ENCODE measurements around the gene KRTAP12-1. TPM values are rescaled to one million over a fixed set of nuclear protein-coding genes. Genes with fewer than 3 reads are reported as not detected.

Gene KRTAP12-1
- total and polyA plus RNA-seq, 7 donors: not detected

- Histone ChIP-seq H3K4me3 (no peak overlapping the region), H3K36me3 (ENCODE audit: insufficient read depth in 1 of 2, low read depth in 1 of 2) (no peaks in the 10 kb centered on the region), H3K4me1 (no peaks in the 10 kb centered on the region), H3K27ac (no peak overlapping the region), H3K27me3 (ENCODE audit: insufficient read depth in 3 of 3, low read length in 2 of 3) (peaks cover 0 to 48% (median 2%) of the 10 kb centered on the region in 3 donors), H3K9me3 (no peaks in the 10 kb centered on the region)
- ATAC-seq (no peak), DNase-seq (no peak)
- intact Hi-C loops (cut with DNase I): no loop called here
- no peak for TF ChIP-seq CTCF (IDR thresholded peaks at IDR 0.05)
- WGBS, 3 donors: 76 to 78% (median 77%) methylated on average over 14 of the region's 14 CpGs
These were observed 46.8 kb upstream of the KRTAP12-1 start for GRCh38 chr21:44728716-44729115.

- H3K27me3 ChIP-seq (ENCODE audit: insufficient read depth in 3 of 3, low read length in 2 of 3): peaks cover 0 to 58% (median 7%) of the 10 kb centered on the region in 3 donors
- H3K9me3 ChIP-seq: no peaks in the 10 kb centered on the region
- DNase-seq: no peak
- ATAC-seq: no peak
- no peak for TF ChIP-seq CTCF (IDR thresholded peaks at IDR 0.05)
- WGBS, 3 donors: 69 to 75% (median 74%) methylated on average over 9 of the region's 9 CpGs
- no peak overlapping the region for H3K4me3 ChIP-seq
- H3K36me3 ChIP-seq (ENCODE audit: insufficient read depth in 1 of 2, low read depth in 1 of 2): no peaks in the 10 kb centered on the region
- intact Hi-C loops (cut with DNase I): no loop called here
- no peak overlapping the region for H3K27ac ChIP-seq
- H3K4me1 ChIP-seq: no peaks in the 10 kb centered on the region
These were observed 45.8 kb upstream of the KRTAP12-1 start for GRCh38 chr21:44727757-44728156.

- DNase-seq (no peak), ATAC-seq (no peak)
- intact Hi-C loops (cut with DNase I): no loop called here
- WGBS, 3 donors: 92 to 94% (median 93%) methylated on average over 8 of the region's 8 CpGs
- Histone ChIP-seq H3K27me3 (ENCODE audit: insufficient read depth in 3 of 3, low read length in 2 of 3) (peaks cover 0 to 60% (median 10%) of the 10 kb centered on the region in 3 donors), H3K9me3 (no peaks in the 10 kb centered on the region), H3K36me3 (ENCODE audit: insufficient read depth in 1 of 2, low read depth in 1 of 2) (no peaks in the 10 kb centered on the region), H3K27ac (no peak overlapping the region), H3K4me1 (no peaks in the 10 kb centered on the region), H3K4me3 (no peak overlapping the region)
- no peak for TF ChIP-seq CTCF (IDR thresholded peaks at IDR 0.05)
These were observed 45.4 kb upstream of the KRTAP12-1 start for GRCh38 chr21:44727321-44727720.

GRCh38 chr21:44726826-44727225 lies 44.9 kb upstream of the KRTAP12-1 start:
- no peaks in the 10 kb centered on the region for H3K4me1 ChIP-seq
- peaks cover 0 to 59% (median 10%) of the 10 kb centered on the region in 3 donors for H3K27me3 ChIP-seq (ENCODE audit: insufficient read depth in 3 of 3, low read length in 2 of 3)
- intact Hi-C loops (cut with DNase I): no loop called here
- H3K9me3 ChIP-seq: no peaks in the 10 kb centered on the region
- WGBS, 3 donors: 50 to 56% (median 55%) methylated on average over 5 to 6 of the region's 6 CpGs
- H3K4me3 ChIP-seq: no peak overlapping the region
- no peak for TF ChIP-seq CTCF (IDR thresholded peaks at IDR 0.05)
- H3K36me3 ChIP-seq (ENCODE audit: insufficient read depth in 1 of 2, low read depth in 1 of 2): no peaks in the 10 kb centered on the region
- no peak for ATAC-seq
- DNase-seq: no peak
- H3K27ac ChIP-seq: no peak overlapping the region

- no peak for ATAC-seq
- H3K4me1 ChIP-seq: no peaks in the 10 kb centered on the region
- H3K36me3 ChIP-seq (ENCODE audit: insufficient read depth in 1 of 2, low read depth in 1 of 2): no peaks in the 10 kb centered on the region
- H3K4me3 ChIP-seq: no peak overlapping the region
- WGBS, 3 donors: 80 to 86% (median 83%) methylated on average over 14 of the region's 14 CpGs
- no peak overlapping the region for H3K27ac ChIP-seq
- DNase-seq: no peak
- TF ChIP-seq CTCF (IDR thresholded peaks at IDR 0.05): no peak
- peaks cover 0 to 64% (median 10%) of the 10 kb centered on the region in 3 donors for H3K27me3 ChIP-seq (ENCODE audit: insufficient read depth in 3 of 3, low read length in 2 of 3)
- intact Hi-C loops (cut with DNase I): no loop called here
- no peaks in the 10 kb centered on the region for H3K9me3 ChIP-seq
These were observed 43.0 kb upstream of the KRTAP12-1 start for GRCh38 chr21:44724926-44725325.
